Effector memory CD4-positive, alpha-beta T cell (primary cell): Measurements from ENCODE around the gene TOPAZ1.

ENCODE experiments used
- DNase-seq, 3 donors: peaks; one replicate each; pipeline ENCODE4 v3.0.0-alpha.2; 2020
- H3K27ac ChIP-seq: 2 replicates; pipeline ENCODE4 v1.7.0; 2013; ENCODE audit warnings: mild to moderate bottlenecking, low read length, moderate library complexity; ENCODE audit not compliant: insufficient read depth, poor library complexity, severe bottlenecking
- H3K27me3 ChIP-seq: replicated peaks from 2 replicates; pipeline ENCODE4 v1.7.0; 2013; ENCODE audit warnings: mild to moderate bottlenecking, low read length; ENCODE audit not compliant: insufficient read depth, control insufficient read depth, poor library complexity, severe bottlenecking
- H3K36me3 ChIP-seq: 2 replicates; pipeline ENCODE4 v1.7.0; 2013; ENCODE audit warnings: mild to moderate bottlenecking, low read length, moderate library complexity; ENCODE audit not compliant: control insufficient read depth, insufficient read depth
- H3K4me1 ChIP-seq: 2 replicates; pipeline ENCODE4 v1.7.0; 2013; ENCODE audit warnings: low read length, mild to moderate bottlenecking; ENCODE audit not compliant: control insufficient read depth, insufficient read depth, poor library complexity, severe bottlenecking
- H3K4me3 ChIP-seq: 2 replicates; pipeline ENCODE4 v1.7.0; 2013; ENCODE audit warnings: low read length, low read depth, mild to moderate bottlenecking; ENCODE audit not compliant: insufficient read depth, poor library complexity, severe bottlenecking
- H3K9me3 ChIP-seq: 2 replicates; pipeline ENCODE4 v1.7.0; 2013; ENCODE audit warnings: mild to moderate bottlenecking, low read length, moderate library complexity; ENCODE audit not compliant: control insufficient read depth

Gene TOPAZ1

DNA sequence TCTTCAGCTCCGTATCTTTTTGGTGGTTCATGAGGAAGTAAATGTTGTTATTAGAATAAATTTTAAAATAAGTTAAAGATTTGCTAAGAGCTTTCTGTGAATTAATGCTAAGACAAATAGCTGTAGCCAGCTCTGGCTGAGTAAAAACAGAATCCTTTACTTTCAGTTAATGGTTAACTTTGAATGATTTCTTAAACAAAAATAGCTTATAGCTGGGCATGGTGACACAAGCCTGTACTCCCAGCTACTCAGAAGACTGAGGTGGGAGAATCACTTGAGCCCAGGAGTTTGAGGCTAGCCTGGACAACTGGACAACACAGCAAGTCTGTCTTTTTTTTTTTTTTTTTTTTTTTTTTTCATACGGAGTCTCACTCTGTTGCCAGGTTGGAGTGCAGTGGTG, 121.9 kb downstream of the TOPAZ1 start:
- Histone ChIP-seq H3K9me3 (no peaks in the 10 kb centered on the region), H3K36me3 (peaks cover 10% of the 10 kb centered on the region), H3K27ac (no peak overlapping the region), H3K4me1 (no peaks in the 10 kb centered on the region), H3K4me3 (no peak overlapping the region), H3K27me3 (no peaks in the 10 kb centered on the region)
- DNase-seq: no peak

- Histone ChIP-seq H3K4me3 (no peak overlapping the region), H3K4me1 (no peaks in the 10 kb centered on the region), H3K9me3 (no peaks in the 10 kb centered on the region), H3K27ac (no peak overlapping the region), H3K27me3 (no peaks in the 10 kb centered on the region), H3K36me3 (no peaks in the 10 kb centered on the region)
- no peak for DNase-seq
These were observed 124.3 kb downstream of the TOPAZ1 start for GRCh38 chr3:44365952-44366351.

DNA sequence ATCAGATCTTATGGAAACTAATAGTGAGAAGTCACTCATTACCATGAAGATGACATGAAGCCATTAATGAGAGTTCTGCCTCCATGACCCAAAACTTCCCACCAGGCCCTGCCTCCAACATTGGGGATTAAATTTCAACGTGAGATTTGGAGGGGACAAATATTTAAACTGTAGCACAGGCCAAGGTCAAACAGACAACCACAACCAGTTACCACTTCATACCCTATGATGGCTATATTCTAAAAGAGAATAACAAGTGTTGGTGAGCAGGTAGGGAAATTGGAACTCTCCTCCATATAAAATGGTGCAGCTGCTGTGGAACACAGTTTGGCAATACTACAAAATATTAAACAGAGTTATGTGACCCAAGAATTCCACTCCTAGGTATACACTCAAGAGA, 133.8 kb downstream of the TOPAZ1 start:
- Histone ChIP-seq H3K27me3 (no peaks in the 10 kb centered on the region), H3K9me3 (peaks cover 2% of the 10 kb centered on the region), H3K4me1 (no peaks in the 10 kb centered on the region), H3K36me3 (no peaks in the 10 kb centered on the region), H3K4me3 (no peak overlapping the region), H3K27ac (no peak overlapping the region)
- DNase-seq: no peak
